Smooth muscle cell (in vitro differentiated cells): ENCODE results near the gene NAA16. TPM values are rescaled to one million over a fixed set of nuclear protein-coding genes. Genes with fewer than 3 reads are reported as not detected.
"Not testable (repeated sequence)": the region's sequence is repeated elsewhere in the genome, so short reads cannot be mapped to it uniquely, and the experiment has no call there.

ENCODE experiments used
- DNase-seq: peaks from one replicate; lab custom pipeline; 2025; ENCODE audit not compliant: unreplicated experiment; lab: John Stamatoyannopoulos, UW
- H2AFZ ChIP-seq: fragments of 200-600 bp; sonication (generic); 2 replicates; pipeline ENCODE4 v1.6.0; 2016; ENCODE audit warnings: antibody characterized with exemption, low read depth, mild to moderate bottlenecking
- H3F3A ChIP-seq: fragments of 200-600 bp; sonication (generic); 2 replicates; pipeline ENCODE4 v1.6.0; 2017; ENCODE audit warnings: antibody characterized with exemption, low read depth
- H3K27ac ChIP-seq: fragments of 200-600 bp; sonication (generic); 2 replicates; pipeline ENCODE4 v1.5.1; 2016; ENCODE audit warnings: low read depth, mild to moderate bottlenecking
- H3K27me3 ChIP-seq: fragments of 200-600 bp; sonication (generic); 2 replicates; pipeline ENCODE4 v1.6.1; 2016; ENCODE audit warnings: low read depth, mild to moderate bottlenecking
- H3K36me3 ChIP-seq: fragments of 200-600 bp; sonication (generic); 2 replicates; pipeline ENCODE4 v1.5.1; 2016; ENCODE audit warnings: low read depth
- H3K4me1 ChIP-seq: fragments of 200-600 bp; sonication (generic); 2 replicates; pipeline ENCODE4 v1.5.1; 2016; ENCODE audit warnings: low read depth
- H3K4me2 ChIP-seq: fragments of 200-600 bp; sonication (generic); 2 replicates; pipeline ENCODE4 v1.6.0; 2016; ENCODE audit warnings: mild to moderate bottlenecking
- H3K4me3 ChIP-seq: fragments of 200-600 bp; sonication (generic); 2 replicates; pipeline ENCODE4 v1.5.1; 2016; ENCODE audit warnings: mild to moderate bottlenecking
- H3K79me2 ChIP-seq: fragments of 200-600 bp; sonication (generic); 2 replicates; pipeline ENCODE4 v1.6.0; 2016; ENCODE audit warnings: low read depth, mild to moderate bottlenecking
- H3K9ac ChIP-seq: fragments of 200-600 bp; sonication (generic); 2 replicates; pipeline ENCODE4 v1.6.0; 2016; ENCODE audit warnings: low read depth
- H3K9me3 ChIP-seq: fragments of 200-600 bp; sonication (generic); replicated peaks from 2 replicates; pipeline ENCODE4 v1.5.1; 2016; ENCODE audit warnings: low read depth
- H4K20me1 ChIP-seq: fragments of 200-600 bp; sonication (generic); 2 replicates; pipeline ENCODE4 v1.6.0; 2016; ENCODE audit warnings: low read depth
- CTCF ChIP-seq: fragments of 200-600 bp; sonication (generic); IDR thresholded peaks from 2 replicates; pipeline ENCODE4 v1.5.1; 2017; ENCODE audit warnings: borderline replicate concordance, mild to moderate bottlenecking, antibody characterized with exemption; ENCODE audit not compliant: insufficient read depth, poor library complexity, severe bottlenecking
- WGBS: methylation state at CpG from one replicate; pipeline ENCODE4 v1.1.7; 2016; ENCODE audit warnings: low lambda C conversion rate; 5-methylcytosine and 5-hydroxymethylcytosine counted together
- polyA plus RNA-seq: library from polyadenylated mRNA; unstranded; fragments of >200 nt; fragmentation: Nextera tagmentation; extraction: Ambion mirVana; gene quantifications from 2 replicates; pipeline ENCODE4 v1.2.1, GENCODE V29; 2016
- total RNA-seq: library from RNA; depleted of rRNA; stranded (reverse); fragments of >200 nt; gene quantifications from 2 replicates; pipeline ENCODE4 v1.2.3, GENCODE V29; 2014

The NAA16 gene
- total and polyA plus RNA-seq, 2 experiments from 2014 or later = 6.9 to 21.8 TPM

- no peaks in the 10 kb centered on the region for H3F3A ChIP-seq
- H3K9me3 ChIP-seq = no peaks in the 10 kb centered on the region
- 95% methylated on average over 11 of the region's 11 CpGs for WGBS
- DNase-seq = no peak
- no peak overlapping the region for H3K4me2 ChIP-seq
- no peaks in the 10 kb centered on the region for H3K27me3 ChIP-seq
- H3K79me2 ChIP-seq = no peaks in the 10 kb centered on the region
- no peak overlapping the region for H3K4me3 ChIP-seq
- no peaks in the 10 kb centered on the region for H3K4me1 ChIP-seq
- H4K20me1 ChIP-seq = no peaks in the 10 kb centered on the region
- no peak for TF ChIP-seq CTCF
- no peak overlapping the region for H3K27ac ChIP-seq
- no peak overlapping the region for H2AFZ ChIP-seq
- no peaks in the 10 kb centered on the region for H3K36me3 ChIP-seq
- H3K9ac ChIP-seq = no peak overlapping the region
These were observed 36.2 kb upstream of the NAA16 start for GRCh38 chr13:41274881-41275280.

- TF ChIP-seq CTCF = no peak
- H4K20me1 ChIP-seq = no peaks in the 10 kb centered on the region
- no peaks in the 10 kb centered on the region for H3K79me2 ChIP-seq
- H3K4me1 ChIP-seq = no peaks in the 10 kb centered on the region
- H3K27me3 ChIP-seq = no peaks in the 10 kb centered on the region
- H3K27ac ChIP-seq = no peak overlapping the region
- no peak overlapping the region for H3K9ac ChIP-seq
- no peaks in the 10 kb centered on the region for H3K9me3 ChIP-seq
- no peak for DNase-seq
- H3F3A ChIP-seq = no peaks in the 10 kb centered on the region
- H2AFZ ChIP-seq = no peak overlapping the region
- H3K36me3 ChIP-seq = no peaks in the 10 kb centered on the region
- no peak overlapping the region for H3K4me2 ChIP-seq
- H3K4me3 ChIP-seq = no peak overlapping the region
These were observed 34.2 kb upstream of the NAA16 start for GRCh38 chr13:41276824-41277223.

- 48% methylated on average over 2 of the region's 2 CpGs for WGBS
These were observed 31.9 kb upstream of the NAA16 start for GRCh38 chr13:41279156-41279555.

GRCh38 chr13:41282129-41282571 lies 28.9 kb upstream of the NAA16 start:
- Histone ChIP-seq H4K20me1 (no peaks in the 10 kb centered on the region), H2AFZ (no peak overlapping the region), H3F3A (no peaks in the 10 kb centered on the region), H3K9me3 (no peaks in the 10 kb centered on the region), H3K36me3 (no peaks in the 10 kb centered on the region), H3K4me2 (no peak overlapping the region), H3K27ac (no peak overlapping the region), H3K4me1 (no peaks in the 10 kb centered on the region), H3K4me3 (no peak overlapping the region), H3K79me2 (no peaks in the 10 kb centered on the region), H3K9ac (no peak overlapping the region), H3K27me3 (no peaks in the 10 kb centered on the region)
- 92% methylated on average over 5 of the region's 5 CpGs for WGBS
- no peak for TF ChIP-seq CTCF
- DNase-seq = no peak

More at GRCh38 chr13:41279156-41279555, 31.9 kb upstream of the NAA16 start:
- H3K79me2 ChIP-seq, H3K9me3 ChIP-seq, H3K4me2 ChIP-seq, H2AFZ ChIP-seq, DNase-seq, H3K27me3 ChIP-seq, H3K36me3 ChIP-seq, H3K4me1 ChIP-seq, H3K9ac ChIP-seq, H3K4me3 ChIP-seq, H3K27ac ChIP-seq, H4K20me1 ChIP-seq, H3F3A ChIP-seq: not testable (repeated sequence)
